ENCODE results near the gene FAM222B.

GRCh38 chr17:28744104-28744971 is 98.3 kb downstream of the FAM222B start:
- TF ChIP-seq POLR2AphosphoS5 (IDR thresholded peaks at IDR 0.05; ENCODE audit: borderline replicate concordance, low read depth, low read length) (peak; percentile 59; the same call in 1 of the 2 replicates), EZH2 (IDR thresholded peaks at IDR 0.05) (no peak)
